GM23338 (cell line): ENCODE data around the gene CIAO3.

Source experiments
- CREB1 ChIP-seq: fragments of 250-450 bp; sonication (Bioruptor Pico); IDR thresholded peaks from 2 replicates; pipeline ENCODE4 v1.5.0; 2020; ENCODE audit warnings: low read depth, mild to moderate bottlenecking, moderate library complexity
- CTCF ChIP-seq, 2 experiments: fragments of 200-600 bp in 1 of 2; sonication (generic) in 1 of 2; conservative IDR thresholded peaks; 2 replicates each; pipeline versions ENCODE4 v1.5.1 to v1.6.1; 2016 to 2017; ENCODE audit warnings: antibody characterized with exemption in 2 of 2, low read depth in 2 of 2, mild to moderate bottlenecking in 2 of 2, moderate library complexity in 1 of 2
- EZH2 ChIP-seq: fragments of 200-600 bp; sonication (generic); IDR thresholded peaks from one replicate; pipeline ENCODE4 v1.8.0; 2017; ENCODE audit warnings: antibody characterized with exemption, mild to moderate bottlenecking, low read depth; ENCODE audit not compliant: unreplicated experiment
- EZH2phosphoT487 ChIP-seq: fragments of 200-600 bp; sonication (generic); IDR thresholded peaks from one replicate; pipeline ENCODE4 v1.8.1; 2018; ENCODE audit warnings: antibody characterized with exemption; ENCODE audit not compliant: unreplicated experiment
- POLR2AphosphoS5 ChIP-seq: IDR thresholded peaks from 2 replicates; pipeline ENCODE4 v1.6.1; 2016; ENCODE audit warnings: antibody characterized with exemption, low read depth
- STAT1 ChIP-seq: IDR thresholded peaks from one replicate; pipeline ENCODE4 v1.6.1; 2016; ENCODE audit warnings: antibody characterized with exemption; ENCODE audit not compliant: unreplicated experiment
- TF ChIP-seq, protein P1 (sequence below): IDR thresholded peaks from one replicate; pipeline ENCODE4 v1.6.1; 2018; ENCODE audit warnings: antibody characterized with exemption; ENCODE audit not compliant: unreplicated experiment

DNA sequence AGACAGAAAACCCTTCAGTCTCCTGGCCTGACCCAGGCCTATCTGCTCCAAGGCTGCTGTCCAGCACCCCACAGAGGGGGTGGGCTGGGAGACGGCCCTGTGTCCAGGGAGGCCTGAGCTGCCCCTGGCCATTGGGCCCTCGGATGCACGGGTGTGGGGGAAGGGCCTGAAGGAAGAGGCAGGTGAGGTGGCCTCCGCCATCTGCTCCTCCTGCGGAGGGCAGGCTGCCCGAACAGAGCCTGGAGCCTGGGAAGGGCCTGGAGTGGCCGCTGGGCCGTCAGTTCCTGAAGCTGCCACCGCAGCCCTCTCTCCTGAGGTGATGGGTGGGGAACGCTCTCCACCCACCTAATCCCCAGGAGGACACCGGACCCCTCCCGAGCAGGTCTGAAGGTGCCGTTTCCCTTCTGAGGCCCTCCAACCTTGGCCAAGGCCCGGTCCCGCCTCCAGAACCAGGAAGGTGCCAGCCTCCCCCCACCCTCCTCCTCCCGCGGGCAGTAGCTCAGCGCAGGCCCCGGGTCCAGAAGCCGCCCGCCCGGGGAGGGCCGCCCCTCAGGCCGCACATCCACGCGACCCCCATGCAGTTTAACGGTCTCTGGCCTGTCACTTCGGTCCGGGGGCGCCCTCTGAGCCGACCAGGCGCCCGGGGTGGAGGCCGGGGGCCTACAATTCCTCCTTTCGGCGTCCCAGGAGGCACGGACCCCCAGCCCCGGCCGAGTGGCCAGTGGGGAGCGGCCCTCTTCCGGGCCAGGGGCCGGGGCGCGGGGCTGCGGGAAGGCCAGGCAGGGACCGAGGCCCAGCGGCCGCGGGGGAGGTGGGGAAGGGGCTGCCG lies 36.0 kb downstream of the CIAO3 start:
- TF ChIP-seq POLR2AphosphoS5: no peak
- no peak for TF ChIP-seq CTCF (conservative IDR thresholded peaks at IDR 0.05; ENCODE audit: low read depth in 2 of 2)
- no peak for TF ChIP-seq CREB1
- TF ChIP-seq EZH2phosphoT487: no peak
- TF ChIP-seq EZH2: peak; percentile 63
- no peak for TF ChIP-seq STAT1
- TF ChIP-seq, protein P1, sequence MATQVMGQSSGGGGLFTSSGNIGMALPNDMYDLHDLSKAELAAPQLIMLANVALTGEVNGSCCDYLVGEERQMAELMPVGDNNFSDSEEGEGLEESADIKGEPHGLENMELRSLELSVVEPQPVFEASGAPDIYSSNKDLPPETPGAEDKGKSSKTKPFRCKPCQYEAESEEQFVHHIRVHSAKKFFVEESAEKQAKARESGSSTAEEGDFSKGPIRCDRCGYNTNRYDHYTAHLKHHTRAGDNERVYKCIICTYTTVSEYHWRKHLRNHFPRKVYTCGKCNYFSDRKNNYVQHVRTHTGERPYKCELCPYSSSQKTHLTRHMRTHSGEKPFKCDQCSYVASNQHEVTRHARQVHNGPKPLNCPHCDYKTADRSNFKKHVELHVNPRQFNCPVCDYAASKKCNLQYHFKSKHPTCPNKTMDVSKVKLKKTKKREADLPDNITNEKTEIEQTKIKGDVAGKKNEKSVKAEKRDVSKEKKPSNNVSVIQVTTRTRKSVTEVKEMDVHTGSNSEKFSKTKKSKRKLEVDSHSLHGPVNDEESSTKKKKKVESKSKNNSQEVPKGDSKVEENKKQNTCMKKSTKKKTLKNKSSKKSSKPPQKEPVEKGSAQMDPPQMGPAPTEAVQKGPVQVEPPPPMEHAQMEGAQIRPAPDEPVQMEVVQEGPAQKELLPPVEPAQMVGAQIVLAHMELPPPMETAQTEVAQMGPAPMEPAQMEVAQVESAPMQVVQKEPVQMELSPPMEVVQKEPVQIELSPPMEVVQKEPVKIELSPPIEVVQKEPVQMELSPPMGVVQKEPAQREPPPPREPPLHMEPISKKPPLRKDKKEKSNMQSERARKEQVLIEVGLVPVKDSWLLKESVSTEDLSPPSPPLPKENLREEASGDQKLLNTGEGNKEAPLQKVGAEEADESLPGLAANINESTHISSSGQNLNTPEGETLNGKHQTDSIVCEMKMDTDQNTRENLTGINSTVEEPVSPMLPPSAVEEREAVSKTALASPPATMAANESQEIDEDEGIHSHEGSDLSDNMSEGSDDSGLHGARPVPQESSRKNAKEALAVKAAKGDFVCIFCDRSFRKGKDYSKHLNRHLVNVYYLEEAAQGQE: peak; percentile 48
